ENCODE results near the gene LLGL2. TPM values are rescaled to one million over a fixed set of nuclear protein-coding genes. Genes with fewer than 3 reads are reported as not detected.

Gene LLGL2
- total RNA-seq, 1 donor from 2014 or later: 44.9 TPM

DNA sequence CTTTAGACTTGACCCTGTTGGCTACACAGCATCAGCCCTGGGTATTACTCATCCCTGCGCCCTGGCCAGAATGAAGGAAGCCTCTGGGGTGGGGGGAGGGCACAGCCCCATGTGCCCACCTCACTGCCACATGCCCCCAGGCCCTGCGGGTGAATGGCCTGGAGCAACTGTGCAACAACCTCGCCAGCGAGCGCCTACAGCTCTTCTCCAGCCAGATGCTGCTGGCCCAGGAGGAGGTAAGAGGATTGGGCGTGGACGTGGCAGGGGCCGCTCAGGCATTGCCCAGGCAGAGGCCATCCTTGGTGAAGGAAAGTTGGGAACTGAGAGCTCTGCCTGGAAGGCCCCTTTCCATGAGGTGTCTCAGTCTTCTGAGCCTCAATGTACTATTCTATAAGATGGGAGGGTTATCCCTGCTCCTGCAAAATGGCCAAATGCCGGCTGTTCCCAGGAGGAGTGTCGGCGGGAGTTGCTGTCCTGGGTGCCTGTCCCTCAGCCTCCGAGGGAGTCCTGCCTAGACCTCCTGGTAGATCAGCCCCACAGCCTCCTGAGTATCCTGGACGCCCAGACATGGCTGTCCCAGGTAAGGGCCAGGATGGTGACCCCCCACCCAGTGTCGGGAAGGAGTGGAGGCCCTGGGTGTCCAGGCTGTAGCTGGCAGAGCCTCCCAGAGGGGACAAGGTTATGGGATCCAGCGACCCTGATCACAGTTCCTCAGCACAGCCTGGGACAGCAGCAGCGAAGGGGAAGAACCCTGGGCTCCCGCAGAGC lies 71.0 kb downstream of the LLGL2 start:
- no peak overlapping the region for H3K4me3 ChIP-seq
- no peaks in the 10 kb centered on the region for H3K27me3 ChIP-seq
- H3K4me1 ChIP-seq: no peaks in the 10 kb centered on the region
- intact Hi-C loops (cut with DNase I): no loop called here
- TF ChIP-seq, protein P1, sequence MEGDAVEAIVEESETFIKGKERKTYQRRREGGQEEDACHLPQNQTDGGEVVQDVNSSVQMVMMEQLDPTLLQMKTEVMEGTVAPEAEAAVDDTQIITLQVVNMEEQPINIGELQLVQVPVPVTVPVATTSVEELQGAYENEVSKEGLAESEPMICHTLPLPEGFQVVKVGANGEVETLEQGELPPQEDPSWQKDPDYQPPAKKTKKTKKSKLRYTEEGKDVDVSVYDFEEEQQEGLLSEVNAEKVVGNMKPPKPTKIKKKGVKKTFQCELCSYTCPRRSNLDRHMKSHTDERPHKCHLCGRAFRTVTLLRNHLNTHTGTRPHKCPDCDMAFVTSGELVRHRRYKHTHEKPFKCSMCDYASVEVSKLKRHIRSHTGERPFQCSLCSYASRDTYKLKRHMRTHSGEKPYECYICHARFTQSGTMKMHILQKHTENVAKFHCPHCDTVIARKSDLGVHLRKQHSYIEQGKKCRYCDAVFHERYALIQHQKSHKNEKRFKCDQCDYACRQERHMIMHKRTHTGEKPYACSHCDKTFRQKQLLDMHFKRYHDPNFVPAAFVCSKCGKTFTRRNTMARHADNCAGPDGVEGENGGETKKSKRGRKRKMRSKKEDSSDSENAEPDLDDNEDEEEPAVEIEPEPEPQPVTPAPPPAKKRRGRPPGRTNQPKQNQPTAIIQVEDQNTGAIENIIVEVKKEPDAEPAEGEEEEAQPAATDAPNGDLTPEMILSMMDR (IDR thresholded peaks at IDR 0.05): no peak
- no peak for TF ChIP-seq POLR2A (IDR thresholded peaks at IDR 0.05)
- TF ChIP-seq POLR2AphosphoS5 (IDR thresholded peaks at IDR 0.05; ENCODE audit: insufficient read depth in 1 of 2, low read depth in 1 of 2): no peak
- no peaks in the 10 kb centered on the region for H3K9me3 ChIP-seq
- H3K27ac ChIP-seq: no peak overlapping the region
- no peak for DNase-seq (ENCODE audit: extremely low spot score in 2 of 2)
- no peaks in the 10 kb centered on the region for H3K36me3 ChIP-seq

DNA sequence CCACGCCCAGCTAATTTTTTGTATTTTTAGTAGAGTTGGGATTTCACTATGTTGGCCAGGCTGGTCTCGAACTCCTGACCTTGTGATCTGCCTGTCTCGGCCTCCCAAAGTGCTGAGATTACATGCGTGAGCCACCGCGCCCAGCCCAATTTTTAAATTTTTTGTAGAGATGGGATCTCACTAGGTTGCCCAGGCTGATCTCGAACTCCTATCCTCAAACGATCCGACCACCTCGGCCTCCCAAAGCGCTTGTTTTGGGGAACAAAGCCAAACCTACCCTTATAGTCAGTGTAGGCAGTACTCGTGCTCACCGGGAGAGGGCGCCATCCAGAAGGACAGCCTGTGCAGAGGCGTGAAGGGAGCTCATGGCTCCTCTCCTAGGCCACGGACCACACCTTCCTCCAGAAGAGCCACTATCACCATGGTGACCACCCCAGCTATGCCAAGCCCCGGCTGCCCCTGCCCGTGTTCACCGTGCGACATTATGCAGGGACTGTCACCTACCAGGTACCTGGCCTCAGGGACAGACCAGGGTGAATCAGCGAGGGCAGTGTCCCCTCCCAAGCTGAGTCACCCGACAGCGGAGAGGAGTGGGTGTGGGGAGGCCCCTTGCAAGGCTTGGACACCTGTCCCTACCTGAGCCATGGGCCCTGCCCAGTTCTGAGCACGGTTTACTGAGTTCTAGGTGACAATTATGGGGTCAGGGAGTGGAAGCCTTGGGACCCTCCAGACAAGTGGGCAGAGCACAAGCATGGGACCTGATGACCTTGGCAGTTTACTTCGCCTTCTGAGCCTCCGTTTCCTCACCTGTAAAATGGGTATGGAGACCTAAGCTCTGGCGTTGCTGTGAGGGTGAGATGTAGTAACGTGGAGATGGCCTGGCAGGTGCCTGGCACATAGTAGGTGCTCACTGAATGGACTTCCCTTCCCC lies 75.8 kb downstream of the LLGL2 start:
- intact Hi-C loops (cut with DNase I): no loop called here
- no peaks in the 10 kb centered on the region for H3K27me3 ChIP-seq
- peaks cover 12% of the 10 kb centered on the region for H3K4me1 ChIP-seq
- no peaks in the 10 kb centered on the region for H3K36me3 ChIP-seq
- TF ChIP-seq POLR2AphosphoS5 (IDR thresholded peaks at IDR 0.05; ENCODE audit: insufficient read depth in 1 of 2, low read depth in 1 of 2) (no peak), POLR2A (IDR thresholded peaks at IDR 0.05) (no peak)
- TF ChIP-seq, protein P1 (IDR thresholded peaks at IDR 0.05): peak in 2 of 3 experiments; percentile 32 to 37
- H3K9me3 ChIP-seq: no peaks in the 10 kb centered on the region
- H3K4me3 ChIP-seq: no peak overlapping the region
- no peak overlapping the region for H3K27ac ChIP-seq
- DNase-seq (ENCODE audit: extremely low spot score in 2 of 2): no peak

DNA sequence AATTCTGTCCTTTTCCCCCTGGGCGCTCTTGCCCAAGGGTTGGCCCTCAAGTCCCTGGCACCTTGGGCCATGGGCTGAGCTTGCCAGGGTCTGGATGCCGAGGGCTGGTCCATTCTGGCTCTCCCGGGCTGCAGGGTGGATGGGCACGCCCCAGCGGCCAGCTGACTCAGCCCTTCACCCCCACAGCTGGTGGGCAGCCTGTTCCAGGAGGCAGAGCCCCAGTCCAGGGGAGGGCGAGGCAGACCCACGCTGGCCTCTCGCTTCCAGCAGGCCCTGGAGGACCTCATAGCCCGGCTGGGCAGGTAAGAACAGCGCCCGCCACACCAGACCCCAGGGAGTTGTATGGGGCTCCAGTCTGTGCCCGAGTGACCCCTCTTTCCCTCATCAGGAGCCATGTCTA lies 77.1 kb downstream of the LLGL2 start:
- no peak for DNase-seq (ENCODE audit: extremely low spot score in 2 of 2)
- TF ChIP-seq POLR2A (IDR thresholded peaks at IDR 0.05) (no peak), POLR2AphosphoS5 (IDR thresholded peaks at IDR 0.05; ENCODE audit: insufficient read depth in 1 of 2, low read depth in 1 of 2) (no peak)
- TF ChIP-seq, protein P1 (IDR thresholded peaks at IDR 0.05): no peak
- H3K27ac ChIP-seq: no peak overlapping the region
- H3K27me3 ChIP-seq: no peaks in the 10 kb centered on the region
- H3K9me3 ChIP-seq: no peaks in the 10 kb centered on the region
- H3K4me1 ChIP-seq: peaks cover 12% of the 10 kb centered on the region
- intact Hi-C loops (cut with DNase I): no loop called here
- H3K4me3 ChIP-seq: no peak overlapping the region
- no peaks in the 10 kb centered on the region for H3K36me3 ChIP-seq

DNA sequence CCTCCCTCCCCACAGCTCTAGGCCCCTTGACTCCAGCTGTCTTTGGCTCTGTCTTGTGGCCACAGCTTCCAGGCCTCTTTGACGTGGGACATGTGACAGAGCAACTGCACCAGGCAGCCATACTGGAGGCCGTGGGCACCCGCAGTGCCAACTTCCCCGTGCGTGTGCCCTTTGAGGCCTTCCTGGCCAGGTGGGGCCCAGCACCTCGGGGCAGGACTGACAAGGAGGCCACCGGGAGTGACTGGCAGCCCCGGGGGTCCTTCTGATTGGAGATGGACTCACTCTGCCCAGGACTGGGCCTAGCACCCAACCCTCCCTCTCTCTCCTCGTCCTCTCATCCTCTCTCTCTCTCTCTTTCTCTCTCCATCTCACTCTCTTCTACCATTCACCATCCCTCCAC lies 77.6 kb downstream of the LLGL2 start:
- no peaks in the 10 kb centered on the region for H3K9me3 ChIP-seq
- TF ChIP-seq, protein P1 (IDR thresholded peaks at IDR 0.05): no peak
- no peak for TF ChIP-seq POLR2A (IDR thresholded peaks at IDR 0.05)
- no peak for TF ChIP-seq POLR2AphosphoS5 (IDR thresholded peaks at IDR 0.05; ENCODE audit: insufficient read depth in 1 of 2, low read depth in 1 of 2)
- no peaks in the 10 kb centered on the region for H3K27me3 ChIP-seq

More for the DNA sequence above, 77.6 kb downstream of the LLGL2 start:
- Histone ChIP-seq H3K4me1 (peaks cover 12% of the 10 kb centered on the region), H3K36me3 (no peaks in the 10 kb centered on the region), H3K4me3 (no peak overlapping the region), H3K27ac (no peak overlapping the region)
- no peak for DNase-seq (ENCODE audit: extremely low spot score in 2 of 2)
- intact Hi-C loops (cut with DNase I): no loop called here

Measured in vagina (tissue), 2 donors.